Psoas muscle (tissue), 8 donors: ENCODE data around the gene STXBP5. TPM values are rescaled to one million over a fixed set of nuclear protein-coding genes. Genes with fewer than 3 reads are reported as not detected.

Experiments
- ATAC-seq, 4 donors: fragments of 200-7000 bp; cut with Tn5 transposase; one replicate each; pipeline ENCODE4 v1.9.1; 2020; ENCODE audit warnings: moderate library complexity in 3 of 4, mild to moderate bottlenecking in 2 of 4
- DNase-seq, 2 donors: peaks; one replicate each; pipeline ENCODE4 v3.0.0-alpha.2; 2020
- H3K27ac ChIP-seq: fragments of 200-600 bp; one replicate; pipeline ENCODE4 v1.8.0; 2022
- H3K27me3 ChIP-seq, 3 donors: fragments of 200-600 bp in 1 of 3; one replicate each; pipeline versions ENCODE4 v1.6.1 to v1.8.0; 2013 to 2022; ENCODE audit warnings: low read length in 2 of 3, mild to moderate bottlenecking in 2 of 3, moderate library complexity in 1 of 3; ENCODE audit not compliant: insufficient read depth in 3 of 3
- H3K36me3 ChIP-seq, 2 donors: fragments of 200-600 bp in 1 of 2; one replicate each; pipeline versions ENCODE4 v1.6.1 to v1.8.0; 2013 to 2022; ENCODE audit warnings: low read depth in 1 of 2, mild to moderate bottlenecking in 1 of 2, moderate library complexity in 1 of 2; ENCODE audit not compliant: insufficient read depth in 1 of 2
- H3K4me1 ChIP-seq: fragments of 200-600 bp; one replicate; pipeline ENCODE4 v1.8.0; 2022
- H3K4me3 ChIP-seq: fragments of 200-600 bp; one replicate; pipeline ENCODE4 v1.8.0; 2022; ENCODE audit warnings: mild to moderate bottlenecking
- H3K9me3 ChIP-seq: fragments of 200-600 bp; one replicate; pipeline ENCODE4 v1.8.0; 2022
- WGBS, 3 donors: extraction: QIAGEN DNeasy Blood & Tissue Kit; methylation state at CpG; one replicate each; pipeline versions ENCODE4 v1.1.6 to v1.1.7; 2013; 5-methylcytosine and 5-hydroxymethylcytosine counted together
- intact Hi-C, 2 donors: fragments of 100-400 bp; cut with DNase I; formaldehyde crosslinking; loops; one replicate each; pipeline versions ENCODE4 v1.11.0 to v1.14.2; 2022
- polyA plus RNA-seq, 3 donors: library from polyadenylated mRNA; stranded (reverse); fragments of 200-250 nt; gene quantifications; one replicate each; pipeline ENCODE4 v1.2.3, GENCODE V29; 2013
- total RNA-seq, 4 donors: library from RNA; stranded (reverse); fragmentation: NEBNext Ultra II Directional in 2 of 4; extraction: Animal tissue kit (Norgen Biotek cat#: 25700) in 2 of 4; gene quantifications; one replicate each; pipeline versions ENCODE4 v1.2.1 to v1.2.4, GENCODE V29; 2021 to 2023
- TF ChIP-seq, protein P1 (sequence below): fragments of 200-600 bp; IDR thresholded peaks from one replicate; pipeline ENCODE4 v1.8.0; 2022; ENCODE audit warnings: antibody characterized with exemption
- donor health status: healthy with polysubstance abuse.
- donor health status: DM: no; HTN: no; CAD: no; lungs with moderate emphysema.
- donor health status: Bipolar disorder and iron deficiency.
- donor health status: healthy.
- donor health status: DM: yes; HTN: yes; CAD: no.
- donor health status: DM: no; HTN: no; CAD: no.
- donor health status: DM: no; HTN: no; CAD: no.
- donor health status: DM: yes; HTN: yes; CAD: no.

The STXBP5 gene
- total and polyA plus RNA-seq, 7 donors: 4.1 to 20.0 (median 18.7) TPM

DNA sequence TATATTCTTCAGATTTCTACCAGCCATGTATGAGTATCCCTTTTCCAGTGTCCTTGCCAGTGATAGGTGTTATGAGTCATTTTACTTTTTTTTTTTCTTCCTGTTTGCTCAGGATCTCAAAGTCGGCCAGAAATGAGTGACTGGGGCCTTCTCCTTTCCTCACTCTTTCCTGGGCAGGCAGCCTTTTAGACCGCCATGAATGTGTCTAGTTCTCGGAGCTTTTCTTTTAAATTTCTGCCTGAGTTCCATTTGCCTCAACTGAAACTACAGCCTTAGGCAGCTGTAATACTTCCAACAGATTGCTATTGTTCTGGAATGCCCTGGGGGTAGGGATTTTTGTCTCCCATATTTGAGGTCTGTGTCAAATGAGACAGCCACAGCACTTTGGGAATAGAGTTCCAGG lies 83.7 kb downstream of the STXBP5 start:
- Histone ChIP-seq H3K36me3 (no peaks in the 10 kb centered on the region), H3K4me1 (peaks cover 11% of the 10 kb centered on the region), H3K27ac (no peak overlapping the region), H3K27me3 (no peaks in the 10 kb centered on the region), H3K9me3 (no peaks in the 10 kb centered on the region), H3K4me3 (no peak overlapping the region)
- no peak for ATAC-seq
- intact Hi-C loops: loop anchor here in 1 of 2 donors (5.0 kb wide), 1 partner anchor 431 kb away; no protein-coding TSS in a partner anchor
- 51 to 87% (median 73%) methylated on average over 3 of the region's 3 CpGs for WGBS, 3 donors
- TF ChIP-seq, protein P1, sequence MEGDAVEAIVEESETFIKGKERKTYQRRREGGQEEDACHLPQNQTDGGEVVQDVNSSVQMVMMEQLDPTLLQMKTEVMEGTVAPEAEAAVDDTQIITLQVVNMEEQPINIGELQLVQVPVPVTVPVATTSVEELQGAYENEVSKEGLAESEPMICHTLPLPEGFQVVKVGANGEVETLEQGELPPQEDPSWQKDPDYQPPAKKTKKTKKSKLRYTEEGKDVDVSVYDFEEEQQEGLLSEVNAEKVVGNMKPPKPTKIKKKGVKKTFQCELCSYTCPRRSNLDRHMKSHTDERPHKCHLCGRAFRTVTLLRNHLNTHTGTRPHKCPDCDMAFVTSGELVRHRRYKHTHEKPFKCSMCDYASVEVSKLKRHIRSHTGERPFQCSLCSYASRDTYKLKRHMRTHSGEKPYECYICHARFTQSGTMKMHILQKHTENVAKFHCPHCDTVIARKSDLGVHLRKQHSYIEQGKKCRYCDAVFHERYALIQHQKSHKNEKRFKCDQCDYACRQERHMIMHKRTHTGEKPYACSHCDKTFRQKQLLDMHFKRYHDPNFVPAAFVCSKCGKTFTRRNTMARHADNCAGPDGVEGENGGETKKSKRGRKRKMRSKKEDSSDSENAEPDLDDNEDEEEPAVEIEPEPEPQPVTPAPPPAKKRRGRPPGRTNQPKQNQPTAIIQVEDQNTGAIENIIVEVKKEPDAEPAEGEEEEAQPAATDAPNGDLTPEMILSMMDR: no peak
- no peak for DNase-seq

DNA sequence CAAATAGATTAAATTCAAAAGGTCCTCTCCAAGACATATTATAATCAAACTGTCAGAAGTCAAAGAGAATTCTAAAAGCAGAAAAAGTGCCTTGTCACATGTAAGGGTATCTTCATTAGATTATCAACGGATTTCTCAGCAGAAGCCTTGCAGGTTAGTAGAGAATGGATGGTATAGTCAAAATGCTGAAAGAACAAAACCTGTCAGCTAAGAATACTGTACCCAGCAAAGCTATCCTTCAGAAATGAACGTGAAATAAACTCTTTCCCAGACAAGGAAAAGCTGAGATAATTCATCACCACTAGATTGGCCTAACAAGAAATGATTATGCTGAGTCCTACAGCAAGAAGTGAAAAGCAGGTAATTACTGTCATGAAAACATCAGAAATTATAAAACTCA lies 92.9 kb downstream of the STXBP5 start:
- no peaks in the 10 kb centered on the region for H3K9me3 ChIP-seq
- H3K27ac ChIP-seq: no peak overlapping the region
- H3K36me3 ChIP-seq: peaks cover 0 to 15% of the 10 kb centered on the region in 2 donors
- DNase-seq (no peak), ATAC-seq (no peak)
- 94 to 99% (median 96%) methylated on average over 2 of the region's 2 CpGs for WGBS, 3 donors
- H3K4me3 ChIP-seq: no peak overlapping the region
- intact Hi-C loops: no loop called here
- H3K4me1 ChIP-seq: no peaks in the 10 kb centered on the region
- TF ChIP-seq, protein P1: no peak
- no peaks in the 10 kb centered on the region for H3K27me3 ChIP-seq

DNA sequence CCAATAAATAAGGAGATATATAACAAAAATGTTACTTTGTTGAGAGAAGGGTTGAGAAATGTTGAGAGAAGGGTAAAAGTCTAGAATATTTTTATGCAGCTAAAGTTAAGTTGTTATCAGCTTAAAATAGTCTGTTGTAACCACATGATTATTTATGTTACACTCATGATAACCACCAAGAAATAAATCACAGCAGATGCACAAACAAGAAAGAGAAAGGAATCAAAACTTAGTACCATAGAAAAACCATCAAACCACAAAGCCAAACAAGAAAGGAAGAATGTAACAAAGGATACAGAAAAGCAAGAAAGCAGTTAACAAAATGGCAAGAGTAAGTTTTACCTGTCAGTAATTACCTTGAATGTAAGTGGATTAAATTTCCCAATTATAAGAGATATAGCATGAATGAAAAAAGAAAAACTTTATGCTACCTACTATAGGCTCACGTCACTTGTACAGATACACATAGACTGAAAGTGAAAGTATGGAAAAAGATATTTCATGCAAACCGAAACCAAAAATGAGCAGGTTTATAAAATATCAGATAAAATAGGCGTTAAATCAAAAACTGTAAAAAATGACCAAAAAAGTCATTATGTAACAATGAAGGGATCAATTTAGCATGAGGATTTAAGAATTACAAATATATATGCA lies 93.6 kb downstream of the STXBP5 start:
- H3K4me3 ChIP-seq: no peak overlapping the region
- H3K27me3 ChIP-seq: no peaks in the 10 kb centered on the region
- no peaks in the 10 kb centered on the region for H3K4me1 ChIP-seq
- H3K27ac ChIP-seq: no peak overlapping the region
- H3K36me3 ChIP-seq: peaks cover 0 to 17% of the 10 kb centered on the region in 2 donors
- intact Hi-C loops: no loop called here
- ATAC-seq (no peak), DNase-seq (no peak)
- TF ChIP-seq, protein P1: no peak
- WGBS, 3 donors: 95 to 98% (median 95%) methylated on average over 3 of the region's 3 CpGs
- H3K9me3 ChIP-seq: no peaks in the 10 kb centered on the region

DNA sequence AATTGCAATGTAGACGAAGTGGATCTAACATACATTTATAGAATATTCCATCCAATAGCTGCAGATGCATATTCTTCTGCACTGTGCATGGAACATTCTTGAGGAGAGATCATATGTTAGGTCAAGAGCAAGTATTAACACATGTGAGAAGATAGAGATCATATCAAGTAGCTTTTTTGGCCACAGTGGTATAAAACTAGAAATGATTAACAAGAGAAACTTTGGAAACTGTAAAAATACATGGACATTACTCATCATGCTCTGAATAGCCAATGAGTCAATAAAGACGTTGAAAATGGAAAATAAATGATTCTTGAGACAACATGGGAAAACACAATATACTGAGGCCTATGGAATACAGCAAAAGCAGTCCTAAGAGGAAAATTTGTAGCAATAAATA lies 94.2 kb downstream of the STXBP5 start:
- Histone ChIP-seq H3K27me3 (no peaks in the 10 kb centered on the region), H3K4me1 (no peaks in the 10 kb centered on the region), H3K9me3 (no peaks in the 10 kb centered on the region), H3K27ac (no peak overlapping the region), H3K36me3 (peaks cover 0 to 24% of the 10 kb centered on the region in 2 donors), H3K4me3 (no peak overlapping the region)
- WGBS, 3 donors: 75 to 94% (median 92%) methylated on average over 2 of the region's 2 CpGs
- intact Hi-C loops: no loop called here
- no peak for ATAC-seq
- DNase-seq: no peak
- TF ChIP-seq, protein P1: no peak

DNA sequence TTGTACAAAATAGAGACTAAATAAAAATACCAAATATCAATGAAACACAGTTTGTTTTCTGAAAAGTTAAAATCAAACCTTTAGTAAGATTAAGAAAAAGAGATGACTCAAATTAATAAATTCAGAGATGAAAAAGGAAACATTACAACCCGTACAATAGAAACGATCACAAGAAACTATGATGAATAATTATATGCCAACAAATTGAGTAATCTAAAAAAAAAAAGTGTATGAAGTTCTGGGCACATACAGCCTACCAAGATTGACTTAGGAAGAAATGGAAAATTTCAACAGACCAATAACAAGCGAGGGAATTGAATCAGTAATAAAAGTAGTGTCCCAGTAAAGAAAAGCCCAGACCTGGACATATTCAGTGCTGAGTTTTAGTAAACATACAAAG lies 94.8 kb downstream of the STXBP5 start:
- no peaks in the 10 kb centered on the region for H3K4me1 ChIP-seq
- no peak overlapping the region for H3K4me3 ChIP-seq
- TF ChIP-seq, protein P1: no peak
- H3K27ac ChIP-seq: no peak overlapping the region
- intact Hi-C loops: no loop called here
- peaks cover 0 to 29% of the 10 kb centered on the region in 2 donors for H3K36me3 ChIP-seq
- H3K9me3 ChIP-seq: no peaks in the 10 kb centered on the region
- ATAC-seq (no peak), DNase-seq (no peak)
- H3K27me3 ChIP-seq: no peaks in the 10 kb centered on the region
- 98 to 100% (median 98%) methylated on average over 3 of the region's 3 CpGs for WGBS, 3 donors
